Measurements from ENCODE around the gene TBXAS1.
"Not testable (repeated sequence)": the region's sequence is repeated elsewhere in the genome, so short reads cannot be mapped to it uniquely, and the experiment has no call there.

Gene TBXAS1

DNA sequence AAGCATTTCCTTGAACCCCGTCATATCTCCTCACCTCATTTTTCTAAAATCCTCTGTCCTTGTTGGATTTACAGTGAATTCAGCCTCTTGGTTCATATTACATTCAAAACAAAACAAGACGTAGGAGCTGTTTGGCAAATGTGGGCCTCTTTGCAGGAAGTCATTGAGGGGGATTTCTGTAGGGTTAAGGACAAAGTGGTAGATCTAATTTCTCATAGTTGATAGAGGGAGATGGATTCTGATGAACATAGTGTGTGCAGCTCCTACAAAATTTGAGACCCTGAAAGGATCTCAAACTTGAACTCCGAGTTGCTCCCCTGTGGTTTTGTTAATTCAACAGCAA, 682 bp downstream of the TBXAS1 start:
- DNase-seq (ENCODE audit: low spot score): no peak
- TF ChIP-seq CTCF (IDR thresholded peaks at IDR 0.05; ENCODE audit: borderline replicate concordance, control extremely low read depth, extremely low read depth, insufficient read depth, missing control alignments): no peak
- in situ Hi-C loops (cut with MboI; ENCODE audit: low sequenced_read_pairs, unreplicated experiment): no loop called here

DNA sequence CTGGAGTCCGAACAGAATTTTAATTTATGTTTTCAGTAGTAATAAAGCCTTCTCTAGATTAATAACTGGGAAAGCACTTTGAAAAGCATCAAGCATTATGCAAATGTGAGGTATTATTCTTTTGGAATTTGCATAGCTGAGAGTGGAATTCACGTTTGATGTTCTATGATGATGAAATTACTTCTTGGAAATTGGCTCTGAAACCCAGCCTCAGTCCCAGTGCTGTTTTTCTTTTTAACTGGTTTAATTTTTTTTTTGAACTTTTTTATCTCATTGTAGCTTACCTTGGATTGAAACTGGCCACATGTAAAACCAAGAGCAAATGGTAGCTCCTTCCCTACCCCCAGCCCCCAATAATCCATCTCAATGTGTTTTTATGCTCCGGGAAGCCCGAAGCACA, 1.2 kb downstream of the TBXAS1 start:
- no peak for TF ChIP-seq CTCF (IDR thresholded peaks at IDR 0.05; ENCODE audit: borderline replicate concordance, control extremely low read depth, extremely low read depth, insufficient read depth, missing control alignments)
- no peak for DNase-seq (ENCODE audit: low spot score)
- in situ Hi-C loops (cut with MboI; ENCODE audit: low sequenced_read_pairs, unreplicated experiment): no loop called here

DNA sequence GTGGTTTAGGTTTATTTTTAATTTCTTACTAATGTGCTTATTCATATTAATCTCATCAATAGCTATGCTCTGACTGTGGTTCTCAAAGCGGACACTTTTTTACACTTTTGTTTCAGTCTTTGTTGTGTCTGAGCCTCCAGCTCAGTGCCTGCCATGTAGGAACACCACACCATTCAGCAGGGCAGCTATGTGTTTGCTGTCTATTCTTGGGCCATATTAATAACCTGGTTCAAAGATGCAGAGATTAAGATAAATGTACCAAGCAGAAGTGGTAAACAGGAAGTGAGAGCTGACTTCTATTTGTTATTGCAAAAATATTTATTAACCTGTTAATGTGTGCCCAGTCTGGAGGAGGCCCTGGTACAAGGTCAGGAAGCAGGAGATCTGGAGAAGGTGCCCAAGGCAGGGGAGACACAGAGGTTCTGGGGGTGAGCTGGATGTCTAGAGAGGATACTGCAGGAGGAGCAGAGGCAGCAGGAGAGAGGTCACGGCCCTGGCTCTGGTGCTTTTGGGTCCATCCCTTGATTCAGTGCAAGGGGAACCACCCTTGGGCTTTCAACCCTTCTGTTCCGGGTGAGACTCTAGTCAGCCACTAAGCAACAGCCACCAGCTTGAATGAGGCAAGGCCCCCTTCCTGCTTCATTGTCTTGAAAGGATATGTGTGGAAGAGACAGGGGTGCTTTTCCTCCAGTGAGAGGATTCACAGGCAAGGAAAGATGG, 1.9 kb downstream of the TBXAS1 start:
- in situ Hi-C loops (cut with MboI; ENCODE audit: low sequenced_read_pairs, unreplicated experiment): no loop called here
- TF ChIP-seq CTCF (IDR thresholded peaks at IDR 0.05; ENCODE audit: borderline replicate concordance, control extremely low read depth, extremely low read depth, insufficient read depth, missing control alignments): no peak
- no peak for DNase-seq (ENCODE audit: low spot score)

DNA sequence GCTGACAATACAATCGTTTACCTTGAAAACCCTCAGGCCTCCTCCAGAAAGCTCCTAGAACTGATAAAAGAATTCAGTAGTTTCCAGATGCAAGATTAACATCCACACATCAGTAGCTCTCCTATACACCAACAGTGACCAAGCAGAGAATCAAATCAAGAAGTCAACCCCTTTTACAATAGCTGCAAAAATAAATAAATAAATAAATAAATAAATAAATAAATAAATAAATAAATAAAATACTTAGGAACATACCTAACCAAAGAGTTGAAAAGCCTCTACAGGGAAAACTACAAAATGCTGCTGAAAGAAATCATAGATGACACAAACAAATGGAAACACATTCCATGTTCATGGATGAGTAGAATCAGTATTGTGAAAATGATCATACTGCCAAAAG, 6.8 kb downstream of the TBXAS1 start:
- DNase-seq (ENCODE audit: low spot score); in situ Hi-C loops (cut with MboI; ENCODE audit: low sequenced_read_pairs, unreplicated experiment): not testable (repeated sequence)

- in situ Hi-C loops (cut with MboI; ENCODE audit: low sequenced_read_pairs, unreplicated experiment); DNase-seq (ENCODE audit: low spot score): not testable (repeated sequence)
Measured at GRCh38 chr7:139837291-139837690, 8.2 kb downstream of the TBXAS1 start.

DNA sequence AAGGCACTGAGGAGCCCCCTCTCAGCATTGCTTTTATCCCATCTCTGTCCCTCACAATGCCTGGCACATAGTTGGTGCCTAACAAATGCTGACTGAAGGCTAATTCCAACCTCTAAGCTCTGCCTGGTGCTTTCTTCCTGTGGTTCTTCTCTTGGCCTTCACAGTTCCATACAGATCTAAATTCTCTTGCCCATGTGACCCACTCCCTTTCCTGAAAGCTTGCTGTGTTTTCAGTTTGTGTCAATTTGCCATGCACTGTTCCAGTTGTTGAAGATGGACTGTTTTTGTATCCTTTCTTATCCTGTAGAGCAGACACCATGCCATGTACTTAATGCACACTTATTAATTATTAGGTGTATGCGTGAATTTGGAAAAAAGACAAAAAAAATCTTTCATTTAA, 9.2 kb downstream of the TBXAS1 start:
- no peak for TF ChIP-seq CTCF (IDR thresholded peaks at IDR 0.05; ENCODE audit: borderline replicate concordance, control extremely low read depth, extremely low read depth, insufficient read depth, missing control alignments)
- in situ Hi-C loops (cut with MboI; ENCODE audit: low sequenced_read_pairs, unreplicated experiment): no loop called here
- no peak for DNase-seq (ENCODE audit: low spot score)

DNA sequence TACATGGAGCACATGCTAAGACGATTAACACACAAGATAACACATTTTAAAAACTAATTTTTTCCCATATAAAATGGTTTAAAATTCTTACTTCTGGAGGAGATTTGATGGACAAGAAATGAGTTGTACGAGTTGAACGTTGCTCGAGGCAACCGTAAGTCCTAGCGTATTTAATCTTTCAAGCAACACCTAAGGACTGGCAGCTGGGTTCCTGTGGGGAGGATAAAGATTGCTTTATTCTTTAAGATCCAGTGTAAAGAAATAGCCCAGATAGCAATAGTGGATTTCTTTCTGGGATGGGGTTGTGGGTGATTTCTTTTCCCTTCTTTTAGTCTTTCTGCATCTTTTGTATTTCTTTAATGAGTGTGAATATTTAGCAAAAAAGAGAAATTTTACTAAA, 9.8 kb downstream of the TBXAS1 start:
- no peak for DNase-seq (ENCODE audit: low spot score)
- in situ Hi-C loops (cut with MboI; ENCODE audit: low sequenced_read_pairs, unreplicated experiment): no loop called here
- no peak for TF ChIP-seq CTCF (IDR thresholded peaks at IDR 0.05; ENCODE audit: borderline replicate concordance, control extremely low read depth, extremely low read depth, insufficient read depth, missing control alignments)

GRCh38 chr7:139840776-139841175, 11.7 kb downstream of the TBXAS1 start:
- no peak for TF ChIP-seq CTCF (IDR thresholded peaks at IDR 0.05; ENCODE audit: borderline replicate concordance, control extremely low read depth, extremely low read depth, insufficient read depth, missing control alignments)
- DNase-seq (ENCODE audit: low spot score): no peak
- in situ Hi-C loops (cut with MboI; ENCODE audit: low sequenced_read_pairs, unreplicated experiment): no loop called here

Data from GM13976 (cell line).